PC-9 (cell line): ENCODE results near the gene PTPRG. TPM values are rescaled to one million over a fixed set of nuclear protein-coding genes. Genes with fewer than 3 reads are reported as not detected.

ENCODE experiments used
- BruUV-seq: library from RNA; stranded (reverse); fragments of 400-500 nt; replicated peaks from 2 replicates; lab custom pipeline; 2021; lab: Mats Ljungman, UMichigan
- CTCF ChIA-PET: fragments of 300-600 bp; sonication (Branson Sonifier 250); formaldehyde crosslinking; loops from one replicate; lab custom pipeline; 2022; ENCODE audit warnings: antibody characterized with exemption; lab: Charles Lee
- POLR2A ChIA-PET: fragments of 300-600 bp; sonication (Branson Sonifier 250); formaldehyde crosslinking; loops from one replicate; lab custom pipeline; 2022; ENCODE audit warnings: antibody characterized with exemption; ENCODE audit not compliant: unreplicated experiment; lab: Charles Lee
- DNase-seq, 2 experiments: peaks; one replicate each; pipeline versions ENCODE4 v3.0.0 to v3.0.0-alpha.2; 2015 to 2022; ENCODE audit warnings: mixed read lengths in 1 of 2
- H2AFZ ChIP-seq: fragments of 200-600 bp; sonication (generic); 2 replicates; pipeline ENCODE4 v1.8.1; 2017; ENCODE audit warnings: antibody characterized with exemption
- H3F3A ChIP-seq: fragments of 200-600 bp; sonication (generic); 2 replicates; pipeline ENCODE4 v1.8.1; 2017; ENCODE audit warnings: antibody characterized with exemption, mild to moderate bottlenecking, low read depth; ENCODE audit not compliant: insufficient read depth
- H3K27ac ChIP-seq: fragments of 200-600 bp; sonication (generic); 2 replicates; pipeline ENCODE4 v1.6.1; 2016; ENCODE audit warnings: mixed run types
- H3K27me3 ChIP-seq: fragments of 200-600 bp; sonication (generic); 2 replicates; pipeline ENCODE4 v1.6.1; 2016; ENCODE audit warnings: low read depth, mixed run types; ENCODE audit not compliant: insufficient read depth
- H3K36me3 ChIP-seq: fragments of 200-600 bp; sonication (generic); 2 replicates; pipeline ENCODE4 v1.6.1; 2016; ENCODE audit warnings: low read depth, mixed run types
- H3K4me1 ChIP-seq: fragments of 200-600 bp; sonication (generic); replicated peaks from 2 replicates; pipeline ENCODE4 v1.6.1; 2016; ENCODE audit warnings: mixed run types; ENCODE audit not compliant: insufficient read depth
- H3K4me2 ChIP-seq: fragments of 200-600 bp; sonication (generic); 2 replicates; pipeline ENCODE4 v1.6.1; 2017; ENCODE audit warnings: mixed run types
- H3K4me3 ChIP-seq: fragments of 200-600 bp; sonication (generic); 2 replicates; pipeline ENCODE4 v1.6.1; 2016; ENCODE audit warnings: mixed run types
- H3K79me2 ChIP-seq: fragments of 200-600 bp; sonication (generic); 2 replicates; pipeline ENCODE4 v1.6.1; 2017; ENCODE audit warnings: low read depth, mixed run types
- H3K9me2 ChIP-seq: fragments of 200-600 bp; sonication (generic); 2 replicates; pipeline ENCODE4 v1.8.1; 2017; ENCODE audit warnings: mild to moderate bottlenecking; ENCODE audit not compliant: insufficient read depth
- H3K9me3 ChIP-seq: fragments of 200-600 bp; sonication (generic); 2 replicates; pipeline ENCODE4 v1.8.1; 2016; ENCODE audit warnings: low read depth; ENCODE audit not compliant: insufficient read depth
- H4K20me1 ChIP-seq: fragments of 200-600 bp; sonication (generic); 2 replicates; pipeline ENCODE4 v1.8.1; 2017; ENCODE audit not compliant: insufficient read depth
- EZH2 ChIP-seq: fragments of 200-600 bp; sonication (generic); IDR thresholded peaks from 2 replicates; pipeline ENCODE4 v1.8.0; 2017; ENCODE audit warnings: antibody characterized with exemption, low read depth
- intact Hi-C: fragments of 100-400 bp; cut with micrococcal nuclease; formaldehyde crosslinking; loops from one replicate; pipeline ENCODE4 v1.10.0; 2022; ENCODE audit not compliant: unreplicated experiment
- total RNA-seq: library from RNA; stranded (reverse); gene quantifications from 2 replicates; pipeline ENCODE4 v1.2.3, GENCODE V29; 2021
- TF ChIP-seq, protein P1 (sequence below): fragments of 200-600 bp; sonication (generic); conservative IDR thresholded peaks from 2 replicates; pipeline ENCODE4 v1.6.1; 2017; ENCODE audit warnings: mixed run types, antibody characterized with exemption, mild to moderate bottlenecking, moderate library complexity

PTPRG gene
- total RNA-seq, 1 experiment from 2014 or later = 32.9 TPM

DNA sequence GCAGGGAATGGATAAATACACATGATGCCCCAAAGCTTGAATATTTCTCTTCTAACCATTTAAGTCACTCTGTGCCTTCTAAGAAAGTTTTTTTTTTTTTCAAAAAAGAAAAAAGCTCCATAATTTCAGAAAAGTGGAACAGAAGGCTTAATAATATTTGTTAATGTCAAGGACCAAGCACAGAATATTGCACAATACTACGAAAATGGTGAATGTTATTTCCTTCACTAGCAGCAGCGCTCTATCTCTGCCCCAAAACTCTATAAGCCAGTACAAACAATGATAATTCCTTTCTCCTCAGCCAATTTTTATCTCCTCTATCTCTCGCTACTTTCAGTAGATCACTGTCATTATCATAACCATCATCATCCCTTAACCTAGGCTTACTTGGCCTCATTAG, 739.2 kb downstream of the PTPRG start:
- CTCF ChIA-PET = no interaction called here
- Histone ChIP-seq H3K4me1 (no peaks in the 10 kb centered on the region), H3F3A (no peaks in the 10 kb centered on the region), H3K36me3 (no peaks in the 10 kb centered on the region), H3K9me2 (no peaks in the 10 kb centered on the region), H3K4me2 (no peak overlapping the region), H2AFZ (no peak overlapping the region), H3K27me3 (no peaks in the 10 kb centered on the region), H4K20me1 (no peaks in the 10 kb centered on the region), H3K79me2 (no peaks in the 10 kb centered on the region), H3K9me3 (no peaks in the 10 kb centered on the region), H3K27ac (no peak overlapping the region), H3K4me3 (no peak overlapping the region)
- DNase-seq = no peak
- POLR2A ChIA-PET = no interaction called here
- no TSS peak for BruUV-seq
- TF ChIP-seq, protein P1, sequence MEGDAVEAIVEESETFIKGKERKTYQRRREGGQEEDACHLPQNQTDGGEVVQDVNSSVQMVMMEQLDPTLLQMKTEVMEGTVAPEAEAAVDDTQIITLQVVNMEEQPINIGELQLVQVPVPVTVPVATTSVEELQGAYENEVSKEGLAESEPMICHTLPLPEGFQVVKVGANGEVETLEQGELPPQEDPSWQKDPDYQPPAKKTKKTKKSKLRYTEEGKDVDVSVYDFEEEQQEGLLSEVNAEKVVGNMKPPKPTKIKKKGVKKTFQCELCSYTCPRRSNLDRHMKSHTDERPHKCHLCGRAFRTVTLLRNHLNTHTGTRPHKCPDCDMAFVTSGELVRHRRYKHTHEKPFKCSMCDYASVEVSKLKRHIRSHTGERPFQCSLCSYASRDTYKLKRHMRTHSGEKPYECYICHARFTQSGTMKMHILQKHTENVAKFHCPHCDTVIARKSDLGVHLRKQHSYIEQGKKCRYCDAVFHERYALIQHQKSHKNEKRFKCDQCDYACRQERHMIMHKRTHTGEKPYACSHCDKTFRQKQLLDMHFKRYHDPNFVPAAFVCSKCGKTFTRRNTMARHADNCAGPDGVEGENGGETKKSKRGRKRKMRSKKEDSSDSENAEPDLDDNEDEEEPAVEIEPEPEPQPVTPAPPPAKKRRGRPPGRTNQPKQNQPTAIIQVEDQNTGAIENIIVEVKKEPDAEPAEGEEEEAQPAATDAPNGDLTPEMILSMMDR = no peak
- no peak for TF ChIP-seq EZH2
- intact Hi-C loops = no loop called here

DNA sequence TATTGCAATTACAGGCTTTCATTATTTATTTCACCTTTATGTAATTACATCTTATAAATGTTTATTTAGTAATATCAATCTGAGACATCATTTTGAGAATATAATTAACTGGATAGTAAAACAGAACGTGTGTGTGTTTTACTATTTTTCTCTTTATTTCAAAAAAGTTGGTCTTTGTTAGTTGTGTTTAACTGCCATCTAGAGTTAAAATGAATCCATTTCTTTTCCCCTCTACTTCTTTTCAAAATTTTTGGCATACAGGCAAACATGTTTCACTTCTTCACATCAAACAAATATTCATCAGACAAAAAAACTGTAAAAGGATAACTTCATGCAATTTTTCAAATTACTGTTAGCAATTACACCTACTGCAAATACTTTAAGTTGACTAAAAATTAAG, 750.8 kb downstream of the PTPRG start:
- Histone ChIP-seq H3F3A (no peaks in the 10 kb centered on the region), H3K4me2 (no peak overlapping the region), H3K27me3 (no peaks in the 10 kb centered on the region), H3K4me3 (no peak overlapping the region), H3K9me3 (no peaks in the 10 kb centered on the region), H3K4me1 (no peaks in the 10 kb centered on the region), H3K36me3 (no peaks in the 10 kb centered on the region), H3K27ac (no peak overlapping the region), H4K20me1 (no peaks in the 10 kb centered on the region), H2AFZ (no peak overlapping the region), H3K79me2 (no peaks in the 10 kb centered on the region), H3K9me2 (no peaks in the 10 kb centered on the region)
- TF ChIP-seq EZH2 = no peak
- TF ChIP-seq, protein P1 = no peak
- intact Hi-C loops = loop anchor here (10.0 kb wide), 1 partner anchor 1603 kb away; the partner anchor contains the start of gene SCAANT1
- CTCF ChIA-PET = no interaction called here
- POLR2A ChIA-PET = no interaction called here
- BruUV-seq = no TSS peak
- DNase-seq = no peak

DNA sequence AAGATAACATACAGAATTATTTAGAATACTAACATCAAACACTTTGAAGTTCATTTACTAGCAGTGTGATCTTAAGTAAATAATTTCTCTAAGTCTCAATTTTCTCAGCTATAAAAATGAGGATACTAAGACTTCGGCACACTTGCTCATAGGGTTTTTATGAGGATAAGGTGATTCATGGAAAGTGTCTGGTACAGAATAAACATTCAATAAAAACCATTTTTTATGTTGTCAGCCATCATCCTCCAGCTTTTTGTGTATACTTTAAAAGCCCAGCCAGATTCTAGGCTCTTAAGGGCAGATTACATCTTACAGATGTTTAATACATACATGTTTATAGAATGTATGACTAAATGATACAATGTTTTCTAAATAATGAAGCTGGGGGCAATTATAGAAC, 755.2 kb downstream of the PTPRG start:
- CTCF ChIA-PET = no interaction called here
- intact Hi-C loops = loop anchor here (10.0 kb wide), 1 partner anchor 1598 kb away; the partner anchor contains the start of gene SCAANT1
- TF ChIP-seq, protein P1 = no peak
- no peak for TF ChIP-seq EZH2
- Histone ChIP-seq H3K79me2 (no peaks in the 10 kb centered on the region), H3K27ac (no peak overlapping the region), H2AFZ (no peak overlapping the region), H3K4me2 (no peak overlapping the region), H4K20me1 (no peaks in the 10 kb centered on the region), H3K4me1 (0 out of 2 replicates have a peak, but pooled peaks cover 5% of the 10 kb centered on the region), H3K9me2 (no peaks in the 10 kb centered on the region), H3K27me3 (no peaks in the 10 kb centered on the region), H3K9me3 (no peaks in the 10 kb centered on the region), H3F3A (no peaks in the 10 kb centered on the region), H3K36me3 (no peaks in the 10 kb centered on the region), H3K4me3 (no peak overlapping the region)
- DNase-seq = no peak
- BruUV-seq = no TSS peak
- POLR2A ChIA-PET = no interaction called here
